Left renal cortex interstitium (tissue), 4 donors: ENCODE results near the gene ABTB2. TPM values are rescaled to one million over a fixed set of nuclear protein-coding genes. Genes with fewer than 3 reads are reported as not detected.
"Not testable (repeated sequence)": the region's sequence is repeated elsewhere in the genome, so short reads cannot be mapped to it uniquely, and the experiment has no call there.

Experiments used
- DNase-seq, 4 donors: peaks; one replicate each; pipeline ENCODE4 v3.0.0-alpha.2; 2013; ENCODE audit warnings: low read depth in 4 of 4, low spot score in 2 of 4, missing footprints in 1 of 4
- polyA plus RNA-seq, 4 donors: library from polyadenylated mRNA; unstranded; fragments of 120-200 nt; gene quantifications; one replicate each; pipeline ENCODE4 v1.2.1, GENCODE V29; 2013; ENCODE audit not compliant: insufficient read length in 4 of 4

The ABTB2 gene
- polyA plus RNA-seq, 4 donors = 6.4 to 12.9 (median 8.8) TPM

GRCh38 chr11:34222030-34222429 lies 135.8 kb downstream of the ABTB2 start:
- DNase-seq = no peak

GRCh38 chr11:34219941-34220370 lies 137.9 kb downstream of the ABTB2 start:
- no peak for DNase-seq

- no peak for DNase-seq
These were observed 138.5 kb downstream of the ABTB2 start for GRCh38 chr11:34219279-34219678.

GRCh38 chr11:34218756-34219155 lies 139.1 kb downstream of the ABTB2 start:
- not testable (repeated sequence) for DNase-seq

GRCh38 chr11:34218067-34218466 lies 139.7 kb downstream of the ABTB2 start:
- no peak for DNase-seq

GRCh38 chr11:34216706-34217105 lies 141.1 kb downstream of the ABTB2 start:
- no peak for DNase-seq

GRCh38 chr11:34215806-34216453 lies 141.9 kb downstream of the ABTB2 start:
- no peak for DNase-seq

- no peak for DNase-seq
These were observed 142.6 kb downstream of the ABTB2 start for GRCh38 chr11:34214961-34215805.

GRCh38 chr11:34213366-34213765 lies 144.4 kb downstream of the ABTB2 start:
- no peak for DNase-seq

- DNase-seq = no peak
These were observed 145.2 kb downstream of the ABTB2 start for GRCh38 chr11:34212566-34212965.

GRCh38 chr11:34209809-34210208 lies 148.0 kb downstream of the ABTB2 start:
- DNase-seq = no peak

GRCh38 chr11:34208266-34209135 lies 149.3 kb downstream of the ABTB2 start:
- no peak for DNase-seq

- no peak for DNase-seq
These were observed 150.2 kb downstream of the ABTB2 start for GRCh38 chr11:34207487-34208180.

GRCh38 chr11:34206407-34207300 lies 151.2 kb downstream of the ABTB2 start:
- no peak for DNase-seq

GRCh38 chr11:34205326-34206035 lies 152.3 kb downstream of the ABTB2 start:
- no peak for DNase-seq

GRCh38 chr11:34204396-34205279 lies 153.2 kb downstream of the ABTB2 start:
- no peak for DNase-seq

GRCh38 chr11:34203377-34203871 lies 154.4 kb downstream of the ABTB2 start:
- no peak for DNase-seq

GRCh38 chr11:34201129-34201528 lies 156.7 kb downstream of the ABTB2 start:
- DNase-seq = no peak
